Kidney (tissue), 14 donors: ENCODE data around the gene PFKL. TPM values are rescaled to one million over a fixed set of nuclear protein-coding genes. Genes with fewer than 3 reads are reported as not detected.

Experiments used
- DNase-seq, 5 donors: peaks; one replicate each; pipeline ENCODE4 v3.0.0-alpha.2; 2013 to 2020
- FAIRE-seq: peaks from 2 replicates; lab custom pipeline; 2012; peaks lifted over from hg19 to GRCh38; lab: Jason Lieb, UNC
- H3K27ac ChIP-seq, 2 donors: one replicate each; pipeline ENCODE4 v1.7.0; 2013; ENCODE audit warnings: low read depth in 2 of 2, low read length in 2 of 2, inconsistent platforms in 1 of 2
- H3K27me3 ChIP-seq: one replicate; pipeline ENCODE4 v1.7.1; 2013; ENCODE audit warnings: low read length, inconsistent platforms; ENCODE audit not compliant: control insufficient read depth, insufficient read depth
- H3K36me3 ChIP-seq, 3 donors: one replicate each; pipeline versions ENCODE4 v1.7.0 to v1.7.1; 2013; ENCODE audit warnings: low read length in 3 of 3, control low read depth in 1 of 3, inconsistent platforms in 1 of 3; ENCODE audit not compliant: insufficient read depth in 3 of 3, control insufficient read depth in 2 of 3
- H3K4me1 ChIP-seq, 3 donors: one replicate each; pipeline versions ENCODE4 v1.7.0 to v1.7.1; 2013; ENCODE audit warnings: low read length in 3 of 3, inconsistent platforms in 1 of 3, low read depth in 1 of 3; ENCODE audit not compliant: control insufficient read depth in 2 of 3, insufficient read depth in 2 of 3
- H3K4me3 ChIP-seq, 3 donors: one replicate each; pipeline versions ENCODE4 v1.7.0 to v1.8.1; 2013; ENCODE audit warnings: low read length in 3 of 3, control low read depth in 1 of 3, inconsistent platforms in 1 of 3
- H3K9ac ChIP-seq, 3 donors: one replicate each; pipeline versions ENCODE4 v1.7.0 to v1.7.1; 2013; ENCODE audit warnings: low read length in 3 of 3, control low read depth in 1 of 3, inconsistent platforms in 1 of 3
- H3K9me3 ChIP-seq, 3 donors: one replicate each; pipeline versions ENCODE4 v1.7.0 to v1.7.1; 2013; ENCODE audit warnings: low read length in 3 of 3, control low read depth in 1 of 3, inconsistent platforms in 1 of 3; ENCODE audit not compliant: control insufficient read depth in 2 of 3, insufficient read depth in 1 of 3
- CTCF ChIP-seq: IDR thresholded peaks from 3 replicates; pipeline ENCODE4 v1.5.1; 2012; ENCODE audit warnings: mild to moderate bottlenecking, moderate library complexity, borderline replicate concordance; ENCODE audit not compliant: insufficient read depth; ENCODE audit errors: extremely low read depth
- intact Hi-C: fragments of 100-400 bp; cut with DNase I; formaldehyde crosslinking; loops from one replicate; pipeline ENCODE4 v1.11.1; 2022
- polyA plus RNA-seq: library from polyadenylated mRNA; stranded (reverse); fragments of 350-450 nt; fragmentation: Illumina TruSeq; extraction: RNeasy Lipid Tissue Mini Kit (QIAGEN cat#74804); gene quantifications from one replicate; pipeline ENCODE4 v1.2.3, GENCODE V29; 2014; ENCODE audit warnings: low read depth, low replicate concordance; ENCODE audit not compliant: insufficient read depth
- total RNA-seq: library from RNA; stranded (reverse); fragmentation: NEBNext Ultra II Directional; extraction: Animal tissue kit (Norgen Biotek cat#: 25700); gene quantifications from one replicate; pipeline ENCODE4 v1.2.1, GENCODE V29; 2021
- donor health status: control.
- donor health status: control.
- donor health status: control.
- donor health status: control.
- donor health status: control.
- donor health status: DM: yes; HTN: yes; CAD: no.
- donor health status: Normal renal cell carcinoma (clear cell type).

The PFKL gene
- total and polyA plus RNA-seq, 2 donors from 2014 or later = 155 to 197 TPM

- no peak for DNase-seq
- Histone ChIP-seq H3K27me3 (peaks cover 7% of the 10 kb centered on the region), H3K4me1 (no peaks in the 10 kb centered on the region), H3K9ac (no peak overlapping the region), H3K4me3 (no peak overlapping the region), H3K27ac (no peak overlapping the region), H3K9me3 (no peaks in the 10 kb centered on the region), H3K36me3 (no peaks in the 10 kb centered on the region)
- FAIRE-seq = no peak
- intact Hi-C loops = no loop called here
- TF ChIP-seq CTCF = no peak
These were observed 51.1 kb downstream of the PFKL start for GRCh38 chr21:44350773-44351481.

GRCh38 chr21:44351535-44352252, 51.8 kb downstream of the PFKL start:
- no peak for TF ChIP-seq CTCF
- no peaks in the 10 kb centered on the region for H3K36me3 ChIP-seq
- H3K27me3 ChIP-seq = peaks cover 7% of the 10 kb centered on the region
- H3K9ac ChIP-seq = no peak overlapping the region
- no peak for FAIRE-seq
- no peak overlapping the region for H3K27ac ChIP-seq
- H3K9me3 ChIP-seq = no peaks in the 10 kb centered on the region
- DNase-seq = peak in 1 of 5 donors; percentile 63
- no peaks in the 10 kb centered on the region for H3K4me1 ChIP-seq
- intact Hi-C loops = no loop called here
- no peak overlapping the region for H3K4me3 ChIP-seq

GRCh38 chr21:44352253-44352860, 52.5 kb downstream of the PFKL start:
- Histone ChIP-seq H3K36me3 (no peaks in the 10 kb centered on the region), H3K4me3 (no peak overlapping the region), H3K9me3 (no peaks in the 10 kb centered on the region), H3K4me1 (no peaks in the 10 kb centered on the region), H3K9ac (no peak overlapping the region), H3K27ac (no peak overlapping the region), H3K27me3 (peaks cover 7% of the 10 kb centered on the region)
- intact Hi-C loops = no loop called here
- DNase-seq (peak in 1 of 5 donors; percentile 61), FAIRE-seq (no peak)
- TF ChIP-seq CTCF = no peak
